GM10847 (cell line): ENCODE results near the gene UBE2L3.
A peak's percentile ranks its signal among the peaks of the same experiment; 100 is the strongest.

Experiments used
- POLR2A ChIP-seq: IDR thresholded peaks from 2 replicates; pipeline ENCODE4 v1.6.1; 2011; ENCODE audit not compliant: insufficient read length; ENCODE audit errors: extremely low read depth

Gene UBE2L3

DNA sequence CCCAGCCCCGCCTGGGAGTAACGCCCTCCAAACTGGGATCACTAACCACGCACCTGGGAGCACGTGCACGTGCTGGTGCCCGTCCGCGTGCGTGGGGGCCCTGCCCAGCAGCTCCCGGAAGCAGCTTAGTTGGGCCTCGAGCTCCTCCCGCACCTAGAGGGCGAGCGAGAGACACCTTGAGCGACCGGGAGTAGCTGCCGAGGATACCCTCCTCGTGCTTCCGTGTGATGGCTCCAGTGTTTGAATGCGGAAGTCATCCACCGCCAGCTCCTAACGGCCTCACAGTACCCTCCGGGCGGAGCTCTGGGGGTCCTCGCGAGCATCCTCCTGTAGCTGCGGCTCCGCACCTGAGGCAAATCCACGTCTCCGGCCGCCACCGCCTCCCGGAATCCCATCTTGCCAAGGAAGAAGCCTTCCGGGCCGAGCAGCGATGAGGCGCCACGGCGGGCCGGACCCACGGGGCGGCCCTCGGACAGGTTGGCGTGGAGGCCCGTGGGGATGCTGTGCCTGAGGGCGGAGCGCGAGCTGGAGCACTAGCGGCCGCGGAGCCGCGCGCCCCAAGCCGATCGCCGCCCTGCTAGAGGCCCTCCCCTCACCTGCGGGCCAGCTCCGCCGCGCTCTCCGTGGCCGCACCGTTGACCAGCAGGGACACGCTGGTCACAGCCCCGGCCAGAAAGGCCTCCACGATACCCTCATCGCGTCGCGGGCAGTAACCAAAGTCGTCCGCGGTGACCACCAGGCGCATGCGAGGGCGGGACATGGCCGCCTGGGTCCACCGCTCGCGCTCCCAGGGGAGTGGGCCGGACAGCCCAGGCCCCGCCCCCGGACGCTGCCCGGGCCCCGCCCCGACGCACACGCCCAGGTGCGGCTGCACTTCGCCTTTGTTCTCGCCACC lies 62.0 kb downstream of the UBE2L3 start, which contains the start of gene YDJC:
Gene YDJC, minus strand, starts transcription at position 768 of the 895 bp plus-strand sequence. Its CDS starts 8 bp downstream, at position 760.
- peak; percentile 82 for TF ChIP-seq POLR2A

DNA sequence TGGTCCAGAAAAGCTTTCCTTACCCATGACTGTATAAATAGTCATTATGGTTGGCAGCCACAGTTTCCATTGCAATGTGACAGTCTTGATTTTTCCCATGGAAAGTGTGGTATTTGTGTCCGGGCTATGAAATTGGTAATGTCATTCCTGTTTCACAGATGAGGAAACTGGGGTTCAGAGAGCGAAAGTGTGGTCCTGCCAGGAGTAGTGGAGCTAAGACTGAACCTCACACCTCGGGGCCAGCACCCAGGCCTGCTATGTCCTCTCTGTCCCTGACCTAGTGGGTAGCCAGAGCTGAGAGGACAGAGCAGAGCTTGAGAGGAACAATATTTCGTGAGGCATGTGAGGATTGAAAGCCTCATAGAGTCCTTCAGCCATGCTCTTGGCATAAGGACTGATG lies 63.5 kb downstream of the UBE2L3 start:
- no peak for TF ChIP-seq POLR2A

DNA sequence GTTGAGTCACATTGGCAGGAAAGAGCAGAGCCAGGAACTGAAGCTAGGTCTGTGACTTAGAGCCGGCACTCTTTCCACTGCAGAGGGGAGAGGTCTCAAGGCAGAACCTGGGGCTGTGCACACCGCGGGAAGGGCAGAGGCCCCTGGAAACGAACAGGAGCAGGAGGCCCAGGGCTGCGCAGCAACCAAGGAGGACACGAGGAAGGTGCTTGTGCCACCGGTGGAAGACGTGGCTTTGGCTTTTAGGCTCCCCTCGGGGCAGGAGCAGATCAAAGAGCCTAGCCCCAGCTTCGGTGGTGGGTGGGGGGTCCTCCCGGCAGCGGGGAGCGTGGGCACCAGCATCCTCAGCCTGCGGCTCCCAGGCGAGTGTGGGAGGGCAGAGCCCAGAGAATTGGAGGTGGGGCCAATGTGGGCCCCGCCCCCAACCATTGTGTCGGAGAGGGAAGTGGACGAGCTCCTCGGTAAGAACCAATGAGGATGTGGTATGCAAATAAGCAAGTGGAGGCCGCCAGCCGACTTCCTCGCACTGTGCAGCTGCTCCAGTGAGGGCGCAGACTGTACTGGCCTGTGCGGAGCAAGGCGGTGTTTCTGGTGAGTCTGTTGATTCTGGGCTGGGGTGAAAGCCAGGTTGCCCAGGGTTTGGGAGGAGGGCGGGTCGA lies 64.9 kb downstream of the UBE2L3 start, which contains the start of gene CCDC116:
Gene CCDC116, plus strand, starts transcription at position 524 of the 659 bp plus-strand sequence. CDS start 422 bp downstream, outside the sequence.
- TF ChIP-seq POLR2A, result no peak

DNA sequence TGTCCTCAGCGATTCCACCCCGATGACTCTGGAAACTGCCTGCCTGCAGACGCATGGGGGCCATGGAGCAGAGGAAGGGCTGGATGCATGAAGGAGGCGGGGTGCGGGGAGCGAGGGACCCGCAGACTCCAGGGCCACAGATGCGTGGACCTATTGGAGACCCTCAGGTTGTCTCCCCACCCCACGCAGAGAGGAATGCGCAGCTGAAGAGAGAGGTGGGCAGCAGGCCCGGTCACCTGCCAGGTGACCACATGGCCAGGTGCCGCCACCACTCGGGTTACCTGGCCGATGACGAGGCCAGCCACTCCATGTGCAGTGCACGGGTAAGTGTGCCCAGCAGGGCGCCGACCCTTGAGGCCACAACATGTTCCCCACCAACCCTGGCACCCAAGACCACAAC lies 65.4 kb downstream of the UBE2L3 start:
- TF ChIP-seq POLR2A, result no peak

DNA sequence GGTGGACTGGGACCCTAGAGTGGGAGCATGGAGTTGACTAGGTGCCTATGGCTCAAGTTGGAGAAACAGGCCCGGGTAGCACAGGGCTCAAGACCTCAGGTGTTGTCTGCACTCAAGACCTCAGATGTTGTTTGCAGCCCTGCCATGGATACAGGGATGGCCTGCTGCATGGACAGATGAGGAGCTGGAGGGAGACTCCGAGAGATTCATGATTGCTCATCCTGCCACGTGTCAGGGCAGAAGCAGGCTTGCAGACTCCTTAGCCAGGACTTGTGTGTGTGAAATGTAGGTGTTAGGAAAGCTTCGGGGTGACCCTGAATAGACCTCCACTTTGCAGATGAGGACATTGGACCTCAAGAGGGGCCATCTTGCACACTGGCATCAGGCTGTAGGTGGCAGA lies 66.0 kb downstream of the UBE2L3 start:
- no peak for TF ChIP-seq POLR2A

DNA sequence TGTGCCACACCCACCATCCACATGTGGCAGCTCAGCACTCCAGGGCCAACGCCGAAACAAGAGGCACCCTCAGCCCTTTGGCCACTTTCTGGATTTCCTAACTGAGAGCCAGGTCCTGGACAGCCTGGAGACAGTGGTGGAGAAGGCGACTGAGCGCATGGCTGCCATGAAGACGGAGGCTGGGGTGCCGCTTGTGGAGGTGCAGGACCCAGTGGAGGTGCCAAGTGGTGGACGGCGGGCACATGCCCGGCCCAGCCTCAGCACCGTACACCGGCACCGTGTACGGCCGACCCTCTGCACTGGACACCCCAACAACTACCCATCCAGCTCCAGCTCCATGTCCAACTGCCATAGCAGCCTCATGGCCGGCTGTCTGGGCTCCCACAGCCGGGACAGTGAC lies 66.6 kb downstream of the UBE2L3 start:
- no peak for TF ChIP-seq POLR2A

DNA sequence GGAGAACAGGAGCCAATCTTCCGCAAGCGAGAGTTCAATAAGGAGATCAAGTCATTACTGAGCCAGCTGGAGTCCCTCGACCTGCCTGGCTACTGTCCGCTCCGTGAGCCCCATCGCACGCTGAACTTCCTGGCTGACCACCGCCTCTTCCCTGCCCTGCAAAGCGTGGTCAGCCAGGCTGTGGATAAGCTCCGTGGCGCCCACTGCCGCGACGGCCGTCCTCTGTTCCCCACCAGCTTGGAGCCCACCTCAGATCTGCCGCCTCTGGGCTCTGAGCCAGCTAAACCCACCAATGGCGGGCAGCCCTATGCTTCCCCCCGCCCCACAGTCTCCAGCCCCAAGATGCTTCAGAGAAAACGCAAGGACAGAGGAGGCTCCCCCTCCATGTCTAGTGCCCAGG lies 67.3 kb downstream of the UBE2L3 start:
- TF ChIP-seq POLR2A, result no peak

DNA sequence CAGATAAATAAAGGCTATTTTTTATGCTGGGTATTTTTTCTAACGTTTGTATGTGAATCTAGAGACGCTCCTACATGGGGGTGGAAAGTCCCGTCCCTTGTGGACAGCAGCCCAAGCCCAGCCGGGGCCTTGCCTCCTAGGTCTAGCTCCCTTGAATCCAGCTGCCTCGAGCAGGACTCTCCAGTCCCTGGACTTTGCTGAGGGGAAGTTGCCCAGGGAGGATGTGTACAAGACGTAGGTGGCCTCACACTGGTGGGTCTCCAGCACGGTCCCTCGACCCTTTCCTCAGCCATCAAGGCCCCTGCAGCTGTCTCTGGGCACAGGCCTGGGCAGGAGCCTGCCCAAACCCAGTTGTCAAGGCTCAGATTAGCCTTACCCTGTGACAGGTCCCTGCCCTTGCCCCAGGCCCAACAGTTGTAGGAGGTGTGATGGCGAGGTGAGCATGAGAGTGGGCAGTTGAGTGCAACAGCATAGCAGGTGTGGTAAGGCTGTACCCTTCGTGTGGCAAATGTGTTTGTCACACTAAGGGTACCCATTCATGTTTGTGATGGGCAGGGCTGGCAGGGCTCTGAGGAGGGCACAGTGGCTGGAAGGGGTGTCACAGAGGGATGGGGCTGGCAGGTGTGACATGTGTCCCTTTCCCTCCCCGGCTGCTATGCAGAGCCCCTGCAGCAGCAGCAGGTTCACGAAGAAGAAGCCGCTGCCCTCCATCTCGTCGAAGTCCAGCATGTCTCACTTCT lies 68.4 kb downstream of the UBE2L3 start:
- TF ChIP-seq POLR2A, result no peak

DNA sequence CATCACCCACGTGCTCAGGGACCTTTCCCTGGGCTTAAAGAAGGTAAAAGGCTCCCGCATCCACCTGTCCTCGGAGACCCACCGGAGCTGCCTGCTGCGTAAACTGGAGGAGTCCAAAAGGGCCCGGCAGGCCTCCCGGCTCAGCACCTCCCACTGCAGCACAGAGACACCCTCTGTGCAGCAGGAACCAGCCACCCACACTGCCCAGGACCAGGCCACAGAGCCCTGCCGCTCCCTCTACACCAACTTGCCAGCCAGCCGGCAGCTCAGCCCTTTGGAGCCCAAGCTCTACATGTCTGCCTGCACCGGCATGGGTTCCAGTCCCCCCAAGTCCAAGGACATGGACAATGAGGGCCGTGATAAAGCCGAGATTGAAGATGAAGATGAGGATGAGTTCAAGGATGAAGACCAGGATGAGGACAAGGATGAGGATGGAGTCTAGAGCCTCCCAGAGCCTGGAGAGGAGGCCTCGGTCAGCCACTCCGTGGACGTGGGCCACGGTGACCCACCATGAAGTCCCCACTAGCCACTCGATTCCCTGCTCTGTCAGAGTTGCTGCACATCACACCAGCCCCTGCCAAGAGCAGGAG lies 69.2 kb downstream of the UBE2L3 start:
- no peak for TF ChIP-seq POLR2A

DNA sequence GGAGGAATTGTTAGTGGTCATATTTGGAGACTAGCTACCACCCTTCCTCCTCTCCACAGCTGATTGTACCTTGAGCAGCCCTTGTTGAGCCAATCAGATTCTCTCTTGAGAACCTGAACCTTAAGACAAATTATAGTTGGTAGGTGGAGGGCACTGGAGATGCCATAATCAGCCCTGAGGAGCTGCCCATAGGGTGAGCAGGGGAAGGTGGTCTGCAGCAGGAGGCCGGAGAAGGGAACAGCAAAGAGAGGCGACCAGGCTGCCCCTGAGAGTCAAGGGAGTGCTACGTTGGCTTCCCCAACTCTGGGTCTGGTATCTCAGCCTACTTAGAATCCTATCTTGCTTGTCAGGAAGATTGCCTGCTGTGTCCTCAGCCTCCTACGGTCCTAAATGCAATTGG lies 71.8 kb downstream of the UBE2L3 start:
- TF ChIP-seq POLR2A, result no peak

DNA sequence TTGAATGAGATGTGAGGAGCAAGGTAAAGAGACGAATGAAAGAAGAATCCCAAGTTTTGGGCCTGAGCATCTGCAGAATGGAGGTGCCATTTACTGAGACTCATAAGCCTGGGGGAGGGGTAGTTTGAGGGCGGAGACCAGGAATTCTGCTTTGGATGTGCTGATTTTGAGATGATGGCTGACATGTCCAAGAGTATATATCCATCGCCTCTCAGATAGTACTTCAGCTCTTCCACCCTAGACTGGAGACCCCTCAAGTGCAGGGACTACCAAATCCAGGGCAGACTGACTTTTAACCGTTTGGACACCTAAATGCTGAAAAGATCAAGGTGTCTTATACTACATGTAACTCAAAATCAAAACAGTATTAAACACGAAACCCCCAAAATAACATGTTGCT lies 73.3 kb downstream of the UBE2L3 start:
- TF ChIP-seq POLR2A, result no peak

DNA sequence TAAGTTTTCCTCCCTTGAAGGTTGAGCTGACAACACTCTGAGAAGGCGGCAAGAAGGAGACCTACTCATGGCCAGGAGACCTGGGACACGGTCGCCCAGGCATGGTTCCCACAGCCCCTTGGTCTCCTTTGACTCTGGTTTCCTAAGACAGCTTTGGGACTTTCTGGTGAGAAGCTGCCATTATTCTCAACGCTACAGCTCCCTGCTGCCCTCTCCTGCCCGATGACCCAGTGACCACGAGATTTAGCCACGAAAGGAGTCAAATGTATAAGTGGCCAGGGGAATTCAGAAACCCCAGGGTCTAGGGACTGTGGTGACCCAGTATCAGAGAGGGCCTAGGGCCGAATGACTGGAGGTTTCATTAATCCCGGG lies 73.9 kb downstream of the UBE2L3 start:
- TF ChIP-seq POLR2A, result no peak

DNA sequence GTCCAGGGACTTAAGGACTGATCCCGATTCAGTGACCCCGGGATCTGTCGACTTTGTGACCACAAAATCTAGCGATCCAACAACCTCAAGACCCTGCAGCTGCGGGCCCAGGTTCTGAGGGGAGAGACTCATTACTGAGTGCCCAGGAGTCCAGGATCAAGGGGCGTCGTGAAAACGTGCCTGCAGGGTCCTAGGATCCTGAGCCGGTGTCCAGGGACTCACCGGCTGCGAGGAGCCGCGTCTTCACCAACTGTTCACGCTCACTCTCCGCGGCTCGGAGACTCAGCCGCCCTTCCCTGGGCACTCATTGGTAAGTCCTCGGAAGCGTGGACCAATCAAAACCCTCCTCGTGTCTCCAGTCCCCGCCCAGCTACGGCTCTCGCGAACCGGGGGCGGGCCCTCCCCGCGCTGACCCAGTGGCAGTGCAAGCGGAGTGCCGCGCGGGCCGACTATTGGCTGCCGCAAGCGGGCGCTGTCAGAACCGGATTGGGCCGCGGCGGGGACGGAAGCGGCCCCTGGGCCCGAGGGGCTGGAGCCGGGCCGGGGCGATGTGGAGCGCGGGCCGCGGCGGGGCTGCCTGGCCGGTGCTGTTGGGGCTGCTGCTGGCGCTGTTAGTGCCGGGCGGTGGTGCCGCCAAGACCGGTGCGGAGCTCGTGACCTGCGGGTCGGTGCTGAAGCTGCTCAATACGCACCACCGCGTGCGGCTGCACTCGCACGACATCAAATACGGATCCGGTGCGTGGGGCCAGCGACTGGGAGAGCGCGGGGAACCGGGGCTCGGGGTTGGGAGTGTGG lies 74.5 kb downstream of the UBE2L3 start, which contains the start of gene SDF2L1:
Gene SDF2L1, plus strand, starts transcription at position 514 of the 795 bp plus-strand sequence. Its CDS starts 35 bp downstream, at position 549.
- peak; percentile 82 for TF ChIP-seq POLR2A
